Body of pancreas (tissue), 4 donors: ENCODE data around the gene CDK5RAP2.

ENCODE experiments used
- CTCF ChIP-seq, 7 experiments: fragments of 450-650 bp in 4 of 7; fragments of 200-600 bp in 3 of 7; sonication (generic) in 3 of 7; IDR thresholded peaks; one replicate each; pipeline ENCODE4 v1.5.1; 2016 to 2019; ENCODE audit warnings: antibody characterized with exemption in 7 of 7
- POLR2A ChIP-seq, 3 donors: fragments of 450-650 bp; IDR thresholded peaks; one replicate each; pipeline ENCODE4 v1.6.1; 2016; ENCODE audit warnings: antibody characterized with exemption in 3 of 3, mild to moderate bottlenecking in 2 of 3

DNA sequence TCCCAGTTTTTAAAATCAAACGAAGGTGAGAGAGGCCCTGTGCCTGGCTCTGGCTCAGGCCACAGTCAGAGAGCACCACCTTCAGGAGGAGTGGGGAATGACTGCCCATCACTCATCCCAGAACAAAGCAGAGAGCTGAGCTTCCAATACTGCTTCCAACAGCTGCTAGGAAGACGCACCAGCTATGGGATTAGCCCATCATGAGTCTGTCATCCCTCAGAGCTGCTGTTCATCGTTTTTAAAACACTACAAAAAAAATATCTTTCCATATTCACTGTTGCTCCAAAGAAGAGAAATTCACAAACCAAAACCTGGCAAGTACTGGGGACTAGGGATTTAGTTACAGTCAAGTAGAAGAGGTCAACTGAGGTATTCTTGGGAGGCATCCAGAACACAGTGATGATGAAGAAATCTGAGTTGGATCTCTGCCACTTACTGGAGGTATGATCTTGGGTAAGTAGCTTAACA is 102.4 kb downstream of the CDK5RAP2 start:
- TF ChIP-seq CTCF (IDR thresholded peaks at IDR 0.05): peak; percentile 53 to 84 (median 73)
- no peak for TF ChIP-seq POLR2A (IDR thresholded peaks at IDR 0.05)
